Kidney (tissue), 14 donors: Measurements from ENCODE around the gene ABHD17A. TPM values are rescaled to one million over a fixed set of nuclear protein-coding genes. Genes with fewer than 3 reads are reported as not detected.

ENCODE experiments used
- DNase-seq, 5 donors: peaks; one replicate each; pipeline ENCODE4 v3.0.0-alpha.2; 2013 to 2020
- FAIRE-seq: peaks from 2 replicates; lab custom pipeline; 2012; peaks lifted over from hg19 to GRCh38; lab: Jason Lieb, UNC
- H3K27ac ChIP-seq, 2 donors: one replicate each; pipeline ENCODE4 v1.7.0; 2013; ENCODE audit warnings: low read depth in 2 of 2, low read length in 2 of 2, inconsistent platforms in 1 of 2
- H3K27me3 ChIP-seq: one replicate; pipeline ENCODE4 v1.7.1; 2013; ENCODE audit warnings: low read length, inconsistent platforms; ENCODE audit not compliant: control insufficient read depth, insufficient read depth
- H3K36me3 ChIP-seq, 3 donors: one replicate each; pipeline versions ENCODE4 v1.7.0 to v1.7.1; 2013; ENCODE audit warnings: low read length in 3 of 3, control low read depth in 1 of 3, inconsistent platforms in 1 of 3; ENCODE audit not compliant: insufficient read depth in 3 of 3, control insufficient read depth in 2 of 3
- H3K4me1 ChIP-seq, 3 donors: one replicate each; pipeline versions ENCODE4 v1.7.0 to v1.7.1; 2013; ENCODE audit warnings: low read length in 3 of 3, inconsistent platforms in 1 of 3, low read depth in 1 of 3; ENCODE audit not compliant: control insufficient read depth in 2 of 3, insufficient read depth in 2 of 3
- H3K4me3 ChIP-seq, 3 donors: one replicate each; pipeline versions ENCODE4 v1.7.0 to v1.8.1; 2013; ENCODE audit warnings: low read length in 3 of 3, control low read depth in 1 of 3, inconsistent platforms in 1 of 3
- H3K9ac ChIP-seq, 3 donors: one replicate each; pipeline versions ENCODE4 v1.7.0 to v1.7.1; 2013; ENCODE audit warnings: low read length in 3 of 3, control low read depth in 1 of 3, inconsistent platforms in 1 of 3
- H3K9me3 ChIP-seq, 3 donors: one replicate each; pipeline versions ENCODE4 v1.7.0 to v1.7.1; 2013; ENCODE audit warnings: low read length in 3 of 3, control low read depth in 1 of 3, inconsistent platforms in 1 of 3; ENCODE audit not compliant: control insufficient read depth in 2 of 3, insufficient read depth in 1 of 3
- intact Hi-C: fragments of 100-400 bp; cut with DNase I; formaldehyde crosslinking; loops from one replicate; pipeline ENCODE4 v1.11.1; 2022
- polyA plus RNA-seq: library from polyadenylated mRNA; stranded (reverse); fragments of 350-450 nt; fragmentation: Illumina TruSeq; extraction: RNeasy Lipid Tissue Mini Kit (QIAGEN cat#74804); gene quantifications from one replicate; pipeline ENCODE4 v1.2.3, GENCODE V29; 2014; ENCODE audit warnings: low read depth, low replicate concordance; ENCODE audit not compliant: insufficient read depth
- total RNA-seq: library from RNA; stranded (reverse); fragmentation: NEBNext Ultra II Directional; extraction: Animal tissue kit (Norgen Biotek cat#: 25700); gene quantifications from one replicate; pipeline ENCODE4 v1.2.1, GENCODE V29; 2021
- TF ChIP-seq, protein P1 (sequence below): IDR thresholded peaks from 3 replicates; pipeline ENCODE4 v1.5.1; 2012; ENCODE audit warnings: mild to moderate bottlenecking, moderate library complexity, borderline replicate concordance; ENCODE audit not compliant: insufficient read depth; ENCODE audit errors: extremely low read depth
- donor health status: control.
- donor health status: control.
- donor health status: control.
- donor health status: control.
- donor health status: control.
- donor health status: DM: yes; HTN: yes; CAD: no.
- donor health status: Normal renal cell carcinoma (clear cell type).

ABHD17A gene
- total and polyA plus RNA-seq, 2 donors from 2014 or later = 63.8 to 65.1 TPM

DNA sequence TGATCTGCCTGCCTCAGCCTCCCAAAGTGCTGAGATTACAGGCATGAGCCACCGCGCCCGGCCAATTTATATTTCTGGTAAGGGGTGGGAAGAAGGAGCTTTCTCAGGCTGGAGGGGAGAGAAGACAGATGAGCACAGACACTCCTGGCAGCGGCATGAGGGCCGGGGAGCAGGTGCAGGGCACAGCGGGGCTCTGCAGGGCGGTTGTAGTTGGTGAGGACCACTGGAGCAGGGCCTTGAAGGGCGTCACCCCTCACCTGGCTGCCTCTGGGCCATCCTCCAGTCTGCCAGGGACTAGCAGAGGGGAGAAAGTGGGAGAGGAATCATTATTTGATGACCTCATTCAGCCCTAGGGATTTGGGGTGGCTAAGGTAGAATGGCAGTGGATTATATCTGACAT lies 47.1 kb upstream of the ABHD17A start:
- Histone ChIP-seq H3K27me3 (no peaks in the 10 kb centered on the region), H3K4me3 (no peak overlapping the region), H3K27ac (no peak overlapping the region), H3K9me3 (no peaks in the 10 kb centered on the region), H3K9ac (no peak overlapping the region), H3K4me1 (peaks cover 0 to 7% (median 6%) of the 10 kb centered on the region in 3 donors), H3K36me3 (no peaks in the 10 kb centered on the region)
- intact Hi-C loops = no loop called here
- TF ChIP-seq, protein P1, sequence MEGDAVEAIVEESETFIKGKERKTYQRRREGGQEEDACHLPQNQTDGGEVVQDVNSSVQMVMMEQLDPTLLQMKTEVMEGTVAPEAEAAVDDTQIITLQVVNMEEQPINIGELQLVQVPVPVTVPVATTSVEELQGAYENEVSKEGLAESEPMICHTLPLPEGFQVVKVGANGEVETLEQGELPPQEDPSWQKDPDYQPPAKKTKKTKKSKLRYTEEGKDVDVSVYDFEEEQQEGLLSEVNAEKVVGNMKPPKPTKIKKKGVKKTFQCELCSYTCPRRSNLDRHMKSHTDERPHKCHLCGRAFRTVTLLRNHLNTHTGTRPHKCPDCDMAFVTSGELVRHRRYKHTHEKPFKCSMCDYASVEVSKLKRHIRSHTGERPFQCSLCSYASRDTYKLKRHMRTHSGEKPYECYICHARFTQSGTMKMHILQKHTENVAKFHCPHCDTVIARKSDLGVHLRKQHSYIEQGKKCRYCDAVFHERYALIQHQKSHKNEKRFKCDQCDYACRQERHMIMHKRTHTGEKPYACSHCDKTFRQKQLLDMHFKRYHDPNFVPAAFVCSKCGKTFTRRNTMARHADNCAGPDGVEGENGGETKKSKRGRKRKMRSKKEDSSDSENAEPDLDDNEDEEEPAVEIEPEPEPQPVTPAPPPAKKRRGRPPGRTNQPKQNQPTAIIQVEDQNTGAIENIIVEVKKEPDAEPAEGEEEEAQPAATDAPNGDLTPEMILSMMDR = no peak
- no peak for DNase-seq
- FAIRE-seq = no peak

GRCh38 chr19:1931445-1931844 lies 46.1 kb upstream of the ABHD17A start:
- FAIRE-seq (no peak), DNase-seq (no peak)
- Histone ChIP-seq H3K27ac (no peak overlapping the region), H3K27me3 (no peaks in the 10 kb centered on the region), H3K4me3 (no peak overlapping the region), H3K36me3 (no peaks in the 10 kb centered on the region), H3K4me1 (peaks cover 0 to 7% (median 6%) of the 10 kb centered on the region in 3 donors), H3K9me3 (no peaks in the 10 kb centered on the region), H3K9ac (no peak overlapping the region)
- intact Hi-C loops = no loop called here
- TF ChIP-seq, protein P1 = no peak

DNA sequence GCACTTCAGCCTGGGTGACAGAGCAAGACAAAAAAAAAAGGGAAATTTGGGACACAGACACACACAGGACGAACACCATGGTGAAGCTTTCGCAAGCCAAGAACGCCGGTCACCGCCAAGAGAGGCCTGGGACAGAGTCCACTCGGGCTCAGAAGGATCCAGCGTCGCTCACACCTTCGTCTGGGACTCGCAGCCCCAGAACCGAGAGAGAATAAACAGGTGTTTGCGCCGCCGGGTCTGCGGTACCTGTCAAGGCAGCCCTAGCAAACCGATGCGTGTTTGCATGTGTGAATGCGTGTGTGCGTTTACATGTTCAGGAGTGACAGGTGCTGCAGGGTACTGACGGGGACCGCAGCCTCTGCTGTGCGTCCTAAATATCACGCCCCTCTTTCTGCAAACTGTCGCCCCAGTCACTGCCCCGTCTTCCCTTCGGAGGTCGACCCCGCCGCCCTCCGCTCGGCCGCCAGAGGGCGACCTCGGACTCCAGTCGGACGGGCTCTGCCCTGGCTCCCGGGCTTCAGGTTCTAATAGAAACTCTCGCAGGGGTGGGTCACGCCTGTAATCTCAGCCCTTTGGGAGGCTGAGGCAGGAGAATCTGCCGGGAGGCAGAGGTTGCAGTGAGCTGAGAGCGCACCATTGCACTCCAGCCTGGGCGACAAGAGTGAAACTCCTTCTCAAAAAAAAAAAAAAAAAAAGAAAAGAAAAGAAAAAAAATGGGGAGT lies 43.9 kb upstream of the ABHD17A start:
- TF ChIP-seq, protein P1 = peak; percentile 85
- Histone ChIP-seq H3K36me3 (peaks cover 0 to 3% (median 0%) of the 10 kb centered on the region in 3 donors), H3K4me3 (peak overlapping the region in 1 of 3 donors; percentile 37), H3K9me3 (no peaks in the 10 kb centered on the region), H3K9ac (no peak overlapping the region), H3K27me3 (no peaks in the 10 kb centered on the region), H3K27ac (no peak overlapping the region), H3K4me1 (peaks cover 0 to 7% (median 6%) of the 10 kb centered on the region in 3 donors)
- intact Hi-C loops = no loop called here
- no peak for FAIRE-seq
- DNase-seq = peak; percentile 75 to 91 (median 84)

DNA sequence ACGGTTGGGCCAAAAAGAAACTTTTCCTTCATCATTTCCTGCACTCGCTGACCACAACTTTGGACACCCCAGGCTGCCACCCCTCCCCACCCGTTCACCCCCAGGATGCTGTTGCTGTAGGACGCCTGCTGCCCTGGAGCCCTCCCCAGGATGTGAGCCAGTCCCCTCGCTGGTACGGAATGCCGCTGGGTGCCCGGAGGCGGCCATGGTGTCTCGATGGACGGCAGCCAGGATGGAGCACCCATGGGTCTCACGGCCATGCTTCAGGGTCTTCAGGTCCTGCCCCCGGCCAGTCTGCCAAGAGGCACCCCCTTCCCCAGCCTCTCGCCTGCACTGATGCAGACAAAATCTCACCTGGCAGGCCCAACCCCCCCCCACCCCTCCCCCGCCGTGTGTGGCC lies 40.2 kb upstream of the ABHD17A start:
- H3K4me1 ChIP-seq = peaks cover 0 to 7% (median 6%) of the 10 kb centered on the region in 3 donors
- H3K9me3 ChIP-seq = no peaks in the 10 kb centered on the region
- H3K36me3 ChIP-seq = peaks cover 2 to 12% (median 6%) of the 10 kb centered on the region in 3 donors
- TF ChIP-seq, protein P1 = no peak
- intact Hi-C loops = no loop called here
- DNase-seq (no peak), FAIRE-seq (no peak)
- H3K9ac ChIP-seq = no peak overlapping the region
- H3K4me3 ChIP-seq = no peak overlapping the region
- no peak overlapping the region for H3K27ac ChIP-seq
- H3K27me3 ChIP-seq = no peaks in the 10 kb centered on the region
